Psoas muscle (tissue), 8 donors: ENCODE measurements around the gene PGRMC2. TPM values are rescaled to one million over a fixed set of nuclear protein-coding genes. Genes with fewer than 3 reads are reported as not detected.

ENCODE experiments used
- ATAC-seq, 4 donors: fragments of 200-7000 bp; cut with Tn5 transposase; one replicate each; pipeline ENCODE4 v1.9.1; 2020; ENCODE audit warnings: moderate library complexity in 3 of 4, mild to moderate bottlenecking in 2 of 4
- DNase-seq, 2 donors: peaks; one replicate each; pipeline ENCODE4 v3.0.0-alpha.2; 2020
- H3K27ac ChIP-seq: fragments of 200-600 bp; one replicate; pipeline ENCODE4 v1.8.0; 2022
- H3K27me3 ChIP-seq, 3 donors: fragments of 200-600 bp in 1 of 3; one replicate each; pipeline versions ENCODE4 v1.6.1 to v1.8.0; 2013 to 2022; ENCODE audit warnings: low read length in 2 of 3, mild to moderate bottlenecking in 2 of 3, moderate library complexity in 1 of 3; ENCODE audit not compliant: insufficient read depth in 3 of 3
- H3K36me3 ChIP-seq, 2 donors: fragments of 200-600 bp in 1 of 2; one replicate each; pipeline versions ENCODE4 v1.6.1 to v1.8.0; 2013 to 2022; ENCODE audit warnings: low read depth in 1 of 2, mild to moderate bottlenecking in 1 of 2, moderate library complexity in 1 of 2; ENCODE audit not compliant: insufficient read depth in 1 of 2
- H3K4me1 ChIP-seq: fragments of 200-600 bp; one replicate; pipeline ENCODE4 v1.8.0; 2022
- H3K4me3 ChIP-seq: fragments of 200-600 bp; one replicate; pipeline ENCODE4 v1.8.0; 2022; ENCODE audit warnings: mild to moderate bottlenecking
- H3K9me3 ChIP-seq: fragments of 200-600 bp; one replicate; pipeline ENCODE4 v1.8.0; 2022
- CTCF ChIP-seq: fragments of 200-600 bp; IDR thresholded peaks from one replicate; pipeline ENCODE4 v1.8.0; 2022; ENCODE audit warnings: antibody characterized with exemption
- WGBS, 3 donors: extraction: QIAGEN DNeasy Blood & Tissue Kit; methylation state at CpG; one replicate each; pipeline versions ENCODE4 v1.1.6 to v1.1.7; 2013; 5-methylcytosine and 5-hydroxymethylcytosine counted together
- intact Hi-C, 2 donors: fragments of 100-400 bp; cut with DNase I; formaldehyde crosslinking; loops; one replicate each; pipeline versions ENCODE4 v1.11.0 to v1.14.2; 2022
- polyA plus RNA-seq, 3 donors: library from polyadenylated mRNA; stranded (reverse); fragments of 200-250 nt; gene quantifications; one replicate each; pipeline ENCODE4 v1.2.3, GENCODE V29; 2013
- total RNA-seq, 4 donors: library from RNA; stranded (reverse); fragmentation: NEBNext Ultra II Directional in 2 of 4; extraction: Animal tissue kit (Norgen Biotek cat#: 25700) in 2 of 4; gene quantifications; one replicate each; pipeline versions ENCODE4 v1.2.1 to v1.2.4, GENCODE V29; 2021 to 2023
- donor health status: healthy with polysubstance abuse.
- donor health status: DM: no; HTN: no; CAD: no; lungs with moderate emphysema.
- donor health status: Bipolar disorder and iron deficiency.
- donor health status: healthy.
- donor health status: DM: yes; HTN: yes; CAD: no.
- donor health status: DM: no; HTN: no; CAD: no.
- donor health status: DM: no; HTN: no; CAD: no.
- donor health status: DM: yes; HTN: yes; CAD: no.

PGRMC2 gene
- total and polyA plus RNA-seq, 7 donors, result 21.9 to 43.2 (median 32.4) TPM

DNA sequence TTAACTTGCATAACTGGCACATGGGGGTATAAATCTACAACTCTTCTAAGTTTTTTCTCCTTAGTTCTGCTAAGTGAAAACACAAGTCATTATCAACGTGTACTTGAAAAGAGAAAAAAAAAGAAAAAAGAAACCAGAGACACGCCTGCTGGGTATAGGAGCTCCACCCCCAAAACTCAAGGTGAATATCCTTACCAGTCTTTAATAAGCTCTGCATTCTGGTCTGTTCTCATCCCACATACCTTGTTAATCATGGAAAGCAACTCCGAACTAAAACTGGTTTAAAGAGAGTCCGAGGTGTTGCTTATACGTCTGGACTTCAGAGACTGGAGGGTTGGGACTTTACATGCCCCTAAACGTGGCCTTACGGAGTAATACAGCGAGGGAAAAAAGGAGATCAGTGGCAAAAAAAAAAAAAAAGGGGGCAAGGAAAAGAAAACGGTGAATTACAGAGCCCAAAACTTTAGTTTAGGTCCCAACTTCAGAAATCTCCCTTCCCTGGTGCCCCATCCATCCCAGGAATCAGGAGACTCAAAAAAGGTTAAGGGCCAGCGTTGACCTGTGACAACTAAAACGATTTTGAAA lies 1.0 kb downstream of the PGRMC2 start:
- intact Hi-C loops, result loop anchor here in 1 of 2 donors (5.0 to 10.0 kb wide), 4 partner anchors 106 to 806 kb away; partner anchors contain the start of gene SCLT1
- WGBS, 3 donors, result 1 to 2% (median 2%) methylated on average over 11 of the region's 11 CpGs

DNA sequence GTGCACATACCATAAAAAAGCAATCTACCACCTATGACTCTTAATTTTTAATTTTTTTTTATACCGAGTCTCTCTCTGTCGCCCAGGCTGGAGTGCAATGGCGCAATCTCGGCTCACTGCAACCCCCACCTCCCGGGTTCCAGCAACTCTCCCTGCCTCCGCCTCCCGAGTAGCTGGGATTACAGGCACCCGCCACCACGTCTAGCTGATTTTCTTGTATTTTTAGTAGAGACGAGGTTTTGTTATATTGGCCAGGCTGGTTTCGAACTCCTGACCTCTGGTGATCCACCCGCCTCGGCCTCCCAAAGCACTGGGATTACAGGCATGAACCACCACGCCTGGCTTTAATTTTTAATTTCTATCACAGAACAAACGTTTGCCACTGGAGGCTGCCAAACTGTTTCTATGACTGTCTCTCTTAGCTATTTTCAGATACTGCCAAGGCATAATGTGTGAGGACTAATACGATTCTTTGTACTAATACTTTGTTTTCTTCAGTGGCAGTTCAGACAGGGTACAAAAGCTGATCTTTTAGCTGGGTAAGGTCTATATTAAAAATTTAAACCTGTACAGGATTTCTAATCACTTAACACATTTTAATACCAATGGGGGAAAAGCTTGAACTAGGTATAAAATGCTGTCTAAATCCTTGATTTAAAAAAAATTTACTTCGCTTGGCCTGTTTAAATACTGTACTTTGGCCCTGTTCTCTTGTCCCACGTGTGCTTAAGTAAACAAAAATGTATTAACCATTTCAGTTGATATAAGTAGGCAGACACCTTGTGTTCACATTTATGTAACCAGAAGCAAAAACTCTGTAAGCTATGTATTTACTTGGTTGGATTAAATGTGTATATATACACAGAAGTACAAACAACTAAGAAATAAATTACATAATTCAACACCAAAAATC lies 2.3 kb downstream of the PGRMC2 start:
- WGBS, 3 donors, result 65 to 66% (median 66%) methylated on average over 18 of the region's 18 CpGs
- peak overlapping the region; percentile 87 for H3K4me3 ChIP-seq
- H3K27me3 ChIP-seq, result no peaks in the 10 kb centered on the region
- no peaks in the 10 kb centered on the region for H3K36me3 ChIP-seq
- peaks cover 43% of the 10 kb centered on the region for H3K4me1 ChIP-seq
- no peak for TF ChIP-seq CTCF
- no peak for DNase-seq
- H3K27ac ChIP-seq, result peak overlapping the region; percentile 95
- ATAC-seq, result no peak
- intact Hi-C loops, result loop anchor here in 1 of 2 donors (5.0 to 10.0 kb wide), 4 partner anchors 107 to 807 kb away; partner anchors contain the start of gene SCLT1
- H3K9me3 ChIP-seq, result no peaks in the 10 kb centered on the region

More for the DNA sequence above, 1.0 kb downstream of the PGRMC2 start:
- H3K9me3 ChIP-seq, result no peaks in the 10 kb centered on the region
- DNase-seq (no peak), ATAC-seq (no peak)
- peaks cover 36% of the 10 kb centered on the region for H3K4me1 ChIP-seq
- no peak for TF ChIP-seq CTCF
- no peaks in the 10 kb centered on the region for H3K27me3 ChIP-seq
- peak overlapping the region; percentile 95 for H3K27ac ChIP-seq
- no peaks in the 10 kb centered on the region for H3K36me3 ChIP-seq
- peak overlapping the region; percentile 87 for H3K4me3 ChIP-seq

DNA sequence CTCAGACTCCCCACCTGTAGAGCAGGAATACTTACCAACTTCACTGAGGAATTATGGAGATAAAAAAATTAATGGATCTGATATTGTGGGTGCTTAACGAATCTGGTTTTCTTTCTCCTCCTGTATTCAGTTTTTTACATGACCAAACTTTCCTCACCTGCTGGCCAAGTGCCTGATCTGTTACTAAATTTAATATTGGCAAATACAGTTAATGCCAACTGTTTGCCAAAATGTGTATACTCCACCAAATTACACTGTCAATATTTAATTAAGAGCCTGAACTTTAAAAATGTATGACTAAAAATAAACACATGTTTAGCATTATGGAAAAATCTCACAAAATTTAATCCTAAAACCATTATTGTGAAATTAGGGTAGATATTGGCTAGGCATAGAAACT lies 3.3 kb downstream of the PGRMC2 start:
- Histone ChIP-seq H3K4me1 (peaks cover 50% of the 10 kb centered on the region), H3K9me3 (no peaks in the 10 kb centered on the region), H3K36me3 (no peaks in the 10 kb centered on the region), H3K27ac (peak overlapping the region; percentile 95), H3K27me3 (no peaks in the 10 kb centered on the region), H3K4me3 (peak overlapping the region; percentile 87)
- no peak for TF ChIP-seq CTCF
- DNase-seq (no peak), ATAC-seq (no peak)
- WGBS, 3 donors, result 47 to 70% (median 49%) methylated on average over 1 of the region's 1 CpG
- intact Hi-C loops, result loop anchor here in 1 of 2 donors (10.0 kb wide), 2 partner anchors 280 to 530 kb away; no protein-coding TSS in a partner anchor

- WGBS, 3 donors, result 94 to 100% (median 98%) methylated on average over 2 of the region's 2 CpGs
- no peaks in the 10 kb centered on the region for H3K36me3 ChIP-seq
- peaks cover 50% of the 10 kb centered on the region for H3K4me1 ChIP-seq
- no peak for TF ChIP-seq CTCF
- intact Hi-C loops, result loop anchor here in 1 of 2 donors (10.0 kb wide), 2 partner anchors 282 to 532 kb away; no protein-coding TSS in a partner anchor
- H3K4me3 ChIP-seq, result no peak overlapping the region
- H3K9me3 ChIP-seq, result no peaks in the 10 kb centered on the region
- H3K27me3 ChIP-seq, result no peaks in the 10 kb centered on the region
- ATAC-seq (no peak), DNase-seq (no peak)
- H3K27ac ChIP-seq, result no peak overlapping the region
Observed at GRCh38 chr4:128283071-128283470, 4.5 kb downstream of the PGRMC2 start.
